ENCODE results near the gene ADGRL2. TPM values are rescaled to one million over a fixed set of nuclear protein-coding genes. Genes with fewer than 3 reads are reported as not detected.
"Not testable (repeated sequence)": the region's sequence is repeated elsewhere in the genome, so short reads cannot be mapped to it uniquely, and the experiment has no call there.

The ADGRL2 gene
- polyA plus RNA-seq, 1 donor from 2014 or later, result 190 TPM

GRCh38 chr1:81885291-81885690, 84.6 kb downstream of the ADGRL2 start:
- no peak overlapping the region for H3K4me2 ChIP-seq (ENCODE audit: low read length)
- H3K36me3 ChIP-seq (ENCODE audit: insufficient read depth, low read length), result no peaks in the 10 kb centered on the region
- no peak overlapping the region for H3K4me3 ChIP-seq (ENCODE audit: low read length)
- TF ChIP-seq SMC3 (conservative IDR thresholded peaks at IDR 0.05; ENCODE audit: poor library complexity) (no peak), MXI1 (conservative IDR thresholded peaks at IDR 0.05; ENCODE audit: poor library complexity, severe bottlenecking) (no peak), REST (IDR thresholded peaks at IDR 0.05; ENCODE audit: borderline replicate concordance) (no peak)
- no peaks in the 10 kb centered on the region for H3F3A ChIP-seq (ENCODE audit: insufficient read depth, low read length, poor library complexity, severe bottlenecking)
- H3K9me2 ChIP-seq (ENCODE audit: insufficient read depth, low read length), result no peaks in the 10 kb centered on the region
- H4K20me1 ChIP-seq (ENCODE audit: insufficient read depth), result no peaks in the 10 kb centered on the region
- H2AFZ ChIP-seq (ENCODE audit: low read depth, low read length), result no peak overlapping the region
- H3K27me3 ChIP-seq (ENCODE audit: insufficient read depth, low read depth, low read length), result no peaks in the 10 kb centered on the region
- peaks cover 88% of the 10 kb centered on the region for H3K79me2 ChIP-seq (replicated peaks; ENCODE audit: insufficient read depth, low read length)
- H3K9me3 ChIP-seq (ENCODE audit: low read length), result no peaks in the 10 kb centered on the region
- H3K27ac ChIP-seq (ENCODE audit: low read length), result no peak overlapping the region
- no peak overlapping the region for H3K9ac ChIP-seq (ENCODE audit: low read length)

GRCh38 chr1:81886292-81886691, 85.6 kb downstream of the ADGRL2 start:
- H3K79me2 ChIP-seq (replicated peaks; ENCODE audit: insufficient read depth, low read length), result peaks cover 88% of the 10 kb centered on the region
- not testable (repeated sequence) for H3K27ac ChIP-seq (ENCODE audit: low read length); H2AFZ ChIP-seq (ENCODE audit: low read depth, low read length); H3K9ac ChIP-seq (ENCODE audit: low read length); H3K9me2 ChIP-seq (ENCODE audit: insufficient read depth, low read length); H3K36me3 ChIP-seq (ENCODE audit: insufficient read depth, low read length); H3K9me3 ChIP-seq (ENCODE audit: low read length); H3K4me2 ChIP-seq (ENCODE audit: low read length); H4K20me1 ChIP-seq (ENCODE audit: insufficient read depth); H3F3A ChIP-seq (ENCODE audit: insufficient read depth, low read length, poor library complexity, severe bottlenecking); H3K27me3 ChIP-seq (ENCODE audit: insufficient read depth, low read depth, low read length); H3K4me3 ChIP-seq (ENCODE audit: low read length)

GRCh38 chr1:81887421-81888144, 86.8 kb downstream of the ADGRL2 start:
- no peaks in the 10 kb centered on the region for H3K9me2 ChIP-seq (ENCODE audit: insufficient read depth, low read length)
- H3K36me3 ChIP-seq (ENCODE audit: insufficient read depth, low read length), result no peaks in the 10 kb centered on the region
- no peaks in the 10 kb centered on the region for H3K27me3 ChIP-seq (ENCODE audit: insufficient read depth, low read depth, low read length)
- no peak overlapping the region for H3K4me2 ChIP-seq (ENCODE audit: low read length)
- H3K79me2 ChIP-seq (replicated peaks; ENCODE audit: insufficient read depth, low read length), result peaks cover 88% of the 10 kb centered on the region
- no peak overlapping the region for H3K27ac ChIP-seq (ENCODE audit: low read length)
- H4K20me1 ChIP-seq (ENCODE audit: insufficient read depth), result no peaks in the 10 kb centered on the region
- H3K4me3 ChIP-seq (ENCODE audit: low read length), result no peak overlapping the region
- H3K9me3 ChIP-seq (ENCODE audit: low read length), result no peaks in the 10 kb centered on the region
- no peak overlapping the region for H2AFZ ChIP-seq (ENCODE audit: low read depth, low read length)
- H3F3A ChIP-seq (ENCODE audit: insufficient read depth, low read length, poor library complexity, severe bottlenecking), result no peaks in the 10 kb centered on the region
- H3K9ac ChIP-seq (ENCODE audit: low read length), result no peak overlapping the region
- no peak for TF ChIP-seq MXI1 (conservative IDR thresholded peaks at IDR 0.05; ENCODE audit: poor library complexity, severe bottlenecking)
- TF ChIP-seq REST (IDR thresholded peaks at IDR 0.05; ENCODE audit: borderline replicate concordance), result no peak
- no peak for TF ChIP-seq CTCF (IDR thresholded peaks at IDR 0.05; ENCODE audit: poor library complexity, severe bottlenecking)
- no peak for TF ChIP-seq RAD21 (conservative IDR thresholded peaks at IDR 0.05)
- no peak for TF ChIP-seq TAF1 (IDR thresholded peaks at IDR 0.05; ENCODE audit: low read depth)
- no peak for TF ChIP-seq SMC3 (conservative IDR thresholded peaks at IDR 0.05; ENCODE audit: poor library complexity)
- TF ChIP-seq EZH2 (IDR thresholded peaks at IDR 0.05; ENCODE audit: borderline replicate concordance, insufficient read depth, low read length, poor library complexity, severe bottlenecking), result no peak
- TF ChIP-seq EP300 (conservative IDR thresholded peaks at IDR 0.05; ENCODE audit: poor library complexity, severe bottlenecking), result no peak
- TF ChIP-seq POLR2AphosphoS5 (IDR thresholded peaks at IDR 0.05), result no peak

Data from neural cell (in vitro differentiated cells).